NCI-H2227 treated with DMSO at 0.1 percent for 48 hours (cell line): Measurements from ENCODE around the gene F7.
"Not testable (repeated sequence)": the region's sequence is repeated elsewhere in the genome, so short reads cannot be mapped to it uniquely, and the experiment has no call there.

ENCODE experiments used
- DNase-seq: peaks from one replicate; lab custom pipeline; 2025; lab: John Stamatoyannopoulos, UW

F7 gene

DNA sequence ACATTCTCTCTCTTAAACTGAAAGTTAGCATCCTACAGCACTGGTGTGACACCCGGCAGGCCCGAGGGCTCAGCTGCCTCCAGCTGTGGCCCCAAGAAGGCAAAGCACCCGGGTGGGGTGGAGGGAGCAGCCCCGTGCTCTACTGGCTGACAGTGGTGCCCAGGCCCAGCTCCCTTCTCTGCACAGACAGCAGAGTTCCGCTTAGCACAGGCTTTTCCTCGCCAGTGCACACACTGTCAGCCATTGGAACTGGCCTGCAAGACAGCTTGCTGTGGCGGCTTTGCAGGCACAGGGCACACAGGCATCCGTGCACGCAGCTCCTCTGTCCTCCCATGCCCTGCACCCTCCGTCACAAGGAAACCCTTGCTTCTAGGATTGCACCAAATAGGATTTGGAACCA is 3.3 kb upstream of the F7 start:
- not testable (repeated sequence) for DNase-seq

DNA sequence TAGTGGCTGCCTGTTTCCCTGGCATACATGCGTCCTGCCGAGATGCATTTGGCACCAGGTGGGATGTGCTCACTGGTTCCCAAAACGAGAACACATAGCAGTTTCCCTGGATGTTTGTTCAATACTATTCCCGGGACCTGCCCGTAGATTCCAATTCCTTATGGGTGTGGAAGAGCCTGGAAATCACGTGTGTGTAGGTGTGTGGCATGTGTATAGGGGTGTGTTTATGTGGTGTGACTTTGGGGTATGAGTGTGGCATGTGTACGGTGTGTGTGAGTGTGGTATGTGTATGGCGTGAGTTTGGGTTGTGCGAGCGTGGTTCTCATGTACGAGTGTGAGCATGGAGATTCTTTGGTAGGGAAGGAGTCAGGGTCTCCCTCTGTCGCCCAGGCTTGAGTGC is 2.9 kb upstream of the F7 start:
- DNase-seq: no peak

DNA sequence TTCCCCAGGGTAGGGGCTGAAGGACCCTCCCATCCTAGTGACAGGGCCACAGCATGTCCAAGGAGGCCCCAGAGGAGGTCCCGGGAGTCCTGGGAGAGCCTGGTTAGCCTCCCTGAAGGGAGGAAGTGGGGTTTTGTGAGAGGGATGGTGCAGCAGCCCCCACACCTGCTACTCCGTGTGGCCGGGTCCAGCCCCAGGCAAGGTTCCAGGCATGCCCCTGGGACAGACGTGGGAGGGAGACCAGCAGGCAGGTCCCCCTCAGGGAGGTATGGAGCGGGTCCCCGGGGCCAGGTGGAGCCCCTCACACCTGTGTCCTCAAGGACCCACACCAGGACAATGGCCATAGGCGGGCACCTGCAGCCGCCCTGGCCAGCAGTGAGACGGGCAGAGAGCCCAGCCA is 1.9 kb upstream of the F7 start:
- DNase-seq: no peak

DNA sequence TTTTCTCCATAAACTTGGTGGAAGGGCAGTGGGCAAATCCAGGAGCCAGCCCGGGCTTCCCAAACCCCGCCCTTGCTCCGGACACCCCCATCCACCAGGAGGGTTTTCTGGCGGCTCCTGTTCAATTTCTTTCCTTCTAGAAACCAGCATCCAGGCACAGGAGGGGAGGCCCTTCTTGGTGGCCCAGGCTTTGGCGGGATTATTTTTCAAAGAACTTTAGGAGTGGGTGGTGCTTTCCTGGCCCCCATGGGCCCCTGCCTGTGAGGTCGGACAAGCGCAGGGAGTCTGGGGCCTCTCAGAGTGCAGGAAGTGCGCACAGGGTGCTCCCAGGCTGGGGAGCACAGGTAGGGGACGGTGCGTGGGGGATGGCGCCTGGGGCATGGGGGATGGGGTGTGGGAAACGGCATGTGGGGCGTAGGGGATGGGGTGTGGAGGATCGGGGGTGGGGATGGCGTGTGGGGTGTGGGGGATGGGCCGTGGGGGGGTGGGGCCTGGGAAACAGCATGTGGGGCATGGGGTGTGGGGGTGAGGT is 396 bp downstream of the F7 start:
- no peak for DNase-seq

DNA sequence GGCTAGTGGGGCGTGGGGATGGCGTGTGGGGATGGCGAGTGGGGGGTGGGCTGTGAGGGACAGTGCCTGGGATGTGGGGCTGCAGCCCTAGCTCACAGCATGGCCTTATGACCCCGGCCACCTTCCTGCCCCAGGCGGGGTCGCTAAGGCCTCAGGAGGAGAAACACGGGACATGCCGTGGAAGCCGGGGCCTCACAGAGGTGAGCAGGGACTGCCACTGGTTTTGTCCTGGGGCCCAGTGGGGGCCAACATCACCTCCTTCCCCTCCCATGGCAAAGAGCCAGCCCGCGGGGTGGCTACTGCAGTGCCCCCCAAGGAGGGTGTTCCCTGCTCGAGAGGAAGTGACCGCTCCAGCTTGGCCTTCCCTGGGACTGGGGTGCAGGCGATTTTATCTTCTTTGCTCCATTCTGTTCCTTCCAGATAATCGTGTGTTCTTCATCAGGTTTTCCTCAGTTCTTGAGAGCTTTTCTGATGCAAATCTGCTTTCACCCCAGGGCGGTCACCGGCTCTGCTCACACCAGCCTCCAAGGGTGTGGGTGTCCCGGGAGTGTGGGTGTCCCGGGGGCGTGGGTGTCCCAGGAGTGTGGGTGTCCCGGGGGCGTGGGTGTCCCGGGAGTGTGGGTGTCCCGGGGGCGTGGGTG is 1.2 kb downstream of the F7 start:
- no peak for DNase-seq

DNA sequence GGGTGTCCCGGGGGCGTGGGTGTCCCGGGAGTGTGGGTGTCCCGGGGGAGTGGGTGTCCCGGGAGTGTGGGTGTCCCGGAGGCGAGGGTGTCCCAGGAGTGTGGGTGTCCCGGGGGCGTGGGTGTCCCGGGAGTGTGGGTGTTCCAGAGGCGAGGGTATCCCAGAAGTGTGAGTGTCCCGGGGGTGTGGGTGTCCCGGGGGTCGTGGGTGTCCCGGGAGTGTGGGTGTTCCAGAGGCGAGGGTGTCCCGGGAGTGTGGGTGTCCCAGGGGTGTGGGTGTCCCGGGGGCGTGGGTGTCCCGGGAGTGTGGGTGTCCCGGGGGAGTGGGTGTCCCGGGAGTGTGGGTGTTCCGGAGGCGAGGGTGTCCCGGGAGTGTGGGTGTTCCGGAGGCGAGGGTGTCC is 2.9 kb downstream of the F7 start:
- not testable (repeated sequence) for DNase-seq

DNA sequence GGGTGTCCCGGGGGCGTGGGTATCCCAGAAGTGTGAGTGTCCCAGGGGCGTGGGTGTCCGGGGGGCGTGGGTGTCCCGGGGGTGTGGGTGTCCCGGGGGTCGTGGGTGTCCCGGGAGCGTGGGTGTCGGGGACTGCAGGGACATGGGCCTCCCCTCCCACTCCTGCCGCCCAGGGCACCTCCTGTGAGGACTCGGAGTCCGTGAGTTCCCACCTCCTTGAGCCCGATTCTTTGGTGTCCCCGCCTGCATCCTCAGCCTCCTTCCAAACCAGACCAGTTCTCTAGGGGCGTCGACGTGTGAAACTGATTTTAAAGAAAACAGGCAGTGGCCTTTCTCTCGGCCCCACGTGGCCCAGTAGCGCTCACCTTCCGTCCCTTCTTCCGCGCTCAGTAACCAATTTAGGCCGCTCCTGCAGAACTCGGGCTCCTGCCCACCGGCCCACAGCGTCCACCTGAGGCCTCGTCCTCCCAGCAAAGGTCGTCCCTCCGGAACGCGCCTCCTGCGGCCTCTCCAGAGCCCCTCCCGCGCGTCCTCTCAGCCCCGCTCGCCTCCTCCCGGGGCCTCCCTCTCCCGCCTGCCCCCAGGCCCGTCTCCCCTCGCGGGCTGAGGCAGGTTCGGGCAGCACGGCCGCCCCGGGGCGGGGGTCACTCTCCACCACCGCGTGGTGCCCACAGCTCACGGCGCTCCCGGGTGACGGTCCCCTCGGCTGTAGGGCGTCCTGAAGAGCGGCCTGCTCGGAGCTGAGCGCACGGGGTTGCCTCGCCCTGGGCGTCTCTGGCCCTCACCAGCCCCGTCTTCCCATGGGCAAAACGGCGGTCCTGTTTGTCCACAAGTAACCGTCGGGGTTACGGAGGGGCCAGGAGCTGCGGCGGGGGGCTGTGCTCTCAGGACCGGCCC is 3.8 kb downstream of the F7 start:
- no peak for DNase-seq

DNA sequence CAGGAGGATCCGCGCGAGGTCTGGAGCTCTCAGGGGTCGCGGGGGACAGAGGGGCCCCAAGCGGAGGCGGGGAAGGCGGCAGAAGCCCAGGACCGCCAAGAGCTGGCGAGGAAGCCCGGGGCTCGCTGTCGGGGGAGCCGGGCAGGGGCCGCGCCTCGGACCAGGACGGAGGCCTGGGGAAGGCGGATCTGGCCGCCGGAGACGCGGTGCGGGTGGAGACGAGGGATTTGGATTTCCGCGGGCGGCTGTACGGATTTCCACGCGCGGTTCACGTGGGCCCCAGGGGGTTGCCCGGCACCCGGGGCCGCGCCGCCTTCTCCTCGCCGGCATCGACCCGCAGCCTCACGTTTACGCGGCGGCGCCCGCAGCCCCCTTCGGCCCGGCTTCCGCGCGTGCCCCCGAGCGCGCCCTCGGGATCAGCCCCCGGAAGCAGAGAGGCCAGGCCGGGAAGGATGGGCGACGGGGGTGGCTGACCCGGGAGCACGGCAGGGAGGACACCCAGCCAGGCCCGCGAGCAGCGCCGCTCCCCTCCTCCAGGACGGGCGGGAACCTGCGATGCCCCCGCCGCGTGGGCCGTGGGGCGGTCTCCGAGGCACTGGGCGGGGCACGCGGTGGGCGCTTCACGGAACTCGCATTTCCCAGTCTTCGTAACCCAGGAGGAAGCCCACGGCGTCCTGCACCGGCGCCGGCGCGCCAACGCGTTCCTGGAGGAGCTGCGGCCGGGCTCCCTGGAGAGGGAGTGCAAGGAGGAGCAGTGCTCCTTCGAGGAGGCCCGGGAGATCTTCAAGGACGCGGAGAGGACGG is 4.7 kb downstream of the F7 start:
- no peak for DNase-seq

DNA sequence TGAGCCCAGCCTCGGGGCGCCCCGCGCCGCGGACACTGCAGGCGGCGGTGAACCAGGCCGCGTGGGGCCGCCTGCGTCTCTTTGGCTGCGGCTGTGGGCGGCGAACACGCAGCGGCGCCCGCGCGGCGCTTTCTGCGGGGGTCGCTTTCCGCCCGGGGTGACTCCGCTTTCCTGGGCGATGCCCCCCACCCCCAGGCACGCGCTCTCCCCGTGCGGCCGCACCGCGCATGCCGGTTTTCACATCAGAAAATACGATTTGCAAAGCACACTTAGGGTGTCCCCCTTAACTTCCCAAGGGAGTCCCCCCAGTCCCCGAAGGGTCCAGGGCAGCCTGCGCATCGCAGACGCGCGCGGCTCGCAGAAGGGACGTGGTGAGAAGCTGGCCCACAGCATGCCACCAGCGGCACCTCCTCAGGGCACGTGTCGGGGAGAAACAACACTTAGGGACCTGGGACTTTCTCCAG is 5.3 kb downstream of the F7 start:
- DNase-seq: no peak

DNA sequence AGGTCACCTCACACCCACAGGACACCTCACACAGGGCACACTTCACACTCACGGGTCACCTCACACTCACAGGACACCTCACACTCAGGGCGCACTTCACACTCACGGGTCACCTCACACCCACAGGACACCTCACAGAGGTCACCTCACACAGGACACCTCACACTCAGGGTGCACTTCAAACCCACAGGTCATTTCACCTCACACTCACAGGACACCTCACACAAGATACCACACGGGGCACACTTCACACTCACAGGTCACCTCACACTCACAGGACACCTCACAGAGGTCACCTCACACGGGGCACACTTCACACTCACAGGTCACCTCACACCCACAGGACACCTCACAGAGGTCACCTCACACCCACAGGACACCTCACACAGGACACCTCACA is 6.2 kb downstream of the F7 start:
- DNase-seq: not testable (repeated sequence)

DNA sequence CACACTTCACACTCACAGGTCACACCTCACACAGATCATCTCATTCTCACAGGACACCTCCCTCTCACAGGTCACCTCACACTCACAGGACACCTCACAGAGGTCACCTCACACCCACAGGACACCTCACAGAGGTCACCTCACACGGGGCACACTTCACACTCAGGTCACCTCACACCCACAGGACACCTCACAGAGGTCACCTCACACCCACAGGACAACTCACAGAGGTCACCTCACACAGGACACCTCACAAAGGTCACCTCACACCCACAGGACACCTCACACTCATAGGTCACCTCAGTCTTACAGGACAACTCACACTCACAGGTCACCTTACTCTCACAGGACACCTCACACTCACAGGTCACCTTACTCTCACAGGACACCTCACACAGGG is 6.9 kb downstream of the F7 start:
- DNase-seq: not testable (repeated sequence)

DNA sequence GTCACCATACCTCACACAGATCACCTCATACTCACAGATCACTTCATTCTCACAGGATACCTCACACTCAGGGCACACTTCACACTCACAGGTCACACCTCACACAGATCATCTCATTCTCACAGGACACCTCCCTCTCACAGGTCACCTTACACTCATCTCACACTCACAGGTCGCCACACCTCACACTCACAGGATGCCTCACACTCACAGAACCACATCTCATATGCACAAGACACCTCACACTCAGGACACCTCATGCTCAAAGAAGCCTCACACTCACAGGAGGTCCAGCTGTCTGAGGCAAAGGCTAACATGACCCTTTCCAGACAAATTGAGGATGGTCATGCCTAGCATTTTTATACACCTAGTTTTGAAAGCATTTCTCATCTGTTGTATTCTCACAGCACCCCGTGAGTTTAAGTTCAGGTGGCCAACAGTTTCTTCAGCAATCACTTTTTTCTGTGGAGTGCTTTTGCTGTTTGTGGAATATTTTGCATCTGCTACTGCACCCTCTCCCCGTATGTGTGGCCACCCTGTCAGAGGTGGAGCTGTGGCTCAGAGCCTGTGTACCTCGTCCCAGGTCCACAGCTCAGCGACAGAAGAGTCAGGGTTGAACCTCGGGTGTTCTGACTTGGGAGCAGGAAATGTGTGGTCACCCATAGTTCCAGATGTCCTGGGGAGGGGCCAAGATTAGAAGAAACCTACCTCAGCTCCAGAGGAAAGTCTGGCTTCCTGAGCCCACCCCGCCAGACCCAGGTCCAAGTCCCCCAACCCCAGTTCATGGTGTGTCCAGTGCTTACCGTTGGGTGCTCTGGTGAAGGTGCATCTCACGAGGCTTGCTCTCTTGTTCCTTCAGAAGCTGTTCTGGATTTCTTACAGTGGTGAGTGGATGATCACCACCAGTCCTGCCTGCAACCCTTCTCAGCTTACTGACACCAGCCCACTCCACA is 7.6 kb downstream of the F7 start:
- no peak for DNase-seq

DNA sequence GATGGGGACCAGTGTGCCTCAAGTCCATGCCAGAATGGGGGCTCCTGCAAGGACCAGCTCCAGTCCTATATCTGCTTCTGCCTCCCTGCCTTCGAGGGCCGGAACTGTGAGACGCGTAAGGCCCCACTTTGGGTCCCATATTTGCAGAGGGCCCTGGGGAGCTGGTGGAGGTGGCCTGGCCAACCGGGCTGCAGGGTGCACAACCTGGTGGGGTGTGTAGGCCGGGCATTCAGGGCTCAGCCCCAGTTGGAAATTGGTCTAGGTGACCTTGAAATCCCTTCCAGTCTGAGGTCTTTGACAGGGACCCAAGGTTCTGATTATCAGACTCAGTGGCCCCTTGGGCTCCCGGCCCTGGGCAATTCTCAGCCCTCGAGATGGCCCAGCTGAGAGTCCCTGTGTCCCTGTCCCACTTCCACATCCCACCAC is 8.3 kb downstream of the F7 start:
- DNase-seq: no peak

DNA sequence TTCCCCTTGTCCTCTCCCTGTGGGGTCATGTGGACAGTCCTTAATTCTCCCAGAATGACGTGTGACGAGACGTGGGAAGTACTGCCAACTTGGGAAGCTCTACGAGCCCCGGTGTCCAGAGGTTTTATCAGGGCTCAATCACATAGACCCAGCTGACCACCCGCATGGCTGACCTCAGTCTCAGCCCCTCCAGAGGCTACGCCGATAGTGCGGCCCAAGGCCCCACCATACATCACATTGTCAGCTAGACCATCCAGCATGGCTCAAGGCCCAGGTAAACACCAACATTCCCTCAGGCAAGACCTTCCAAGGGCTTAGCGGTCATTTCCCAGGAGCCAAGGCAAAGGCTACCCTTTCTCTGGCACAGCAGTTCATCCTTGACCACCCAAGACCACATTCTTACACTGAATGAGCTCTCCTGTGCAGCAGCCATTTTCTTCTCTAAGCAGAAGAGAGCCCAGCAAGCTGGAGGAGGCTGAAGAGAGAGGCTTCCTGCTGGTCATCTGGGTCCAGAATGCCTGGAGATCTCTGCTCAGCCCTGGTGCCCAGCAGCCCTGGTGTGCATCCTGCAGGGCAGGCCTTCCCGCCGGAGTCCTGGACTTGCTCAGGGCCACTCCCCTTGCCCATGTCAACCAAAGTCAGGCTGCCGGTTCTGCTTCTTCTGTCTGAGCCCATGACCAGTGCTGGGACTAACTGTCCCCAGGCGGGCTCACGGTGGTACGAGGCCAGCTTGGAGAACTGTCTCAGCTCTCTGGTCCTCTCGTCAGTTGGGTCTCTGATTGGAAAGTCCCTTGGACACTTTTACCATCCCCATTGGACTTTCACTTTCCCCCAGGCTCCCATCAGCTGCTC is 9.1 kb downstream of the F7 start:
- no peak for DNase-seq

DNA sequence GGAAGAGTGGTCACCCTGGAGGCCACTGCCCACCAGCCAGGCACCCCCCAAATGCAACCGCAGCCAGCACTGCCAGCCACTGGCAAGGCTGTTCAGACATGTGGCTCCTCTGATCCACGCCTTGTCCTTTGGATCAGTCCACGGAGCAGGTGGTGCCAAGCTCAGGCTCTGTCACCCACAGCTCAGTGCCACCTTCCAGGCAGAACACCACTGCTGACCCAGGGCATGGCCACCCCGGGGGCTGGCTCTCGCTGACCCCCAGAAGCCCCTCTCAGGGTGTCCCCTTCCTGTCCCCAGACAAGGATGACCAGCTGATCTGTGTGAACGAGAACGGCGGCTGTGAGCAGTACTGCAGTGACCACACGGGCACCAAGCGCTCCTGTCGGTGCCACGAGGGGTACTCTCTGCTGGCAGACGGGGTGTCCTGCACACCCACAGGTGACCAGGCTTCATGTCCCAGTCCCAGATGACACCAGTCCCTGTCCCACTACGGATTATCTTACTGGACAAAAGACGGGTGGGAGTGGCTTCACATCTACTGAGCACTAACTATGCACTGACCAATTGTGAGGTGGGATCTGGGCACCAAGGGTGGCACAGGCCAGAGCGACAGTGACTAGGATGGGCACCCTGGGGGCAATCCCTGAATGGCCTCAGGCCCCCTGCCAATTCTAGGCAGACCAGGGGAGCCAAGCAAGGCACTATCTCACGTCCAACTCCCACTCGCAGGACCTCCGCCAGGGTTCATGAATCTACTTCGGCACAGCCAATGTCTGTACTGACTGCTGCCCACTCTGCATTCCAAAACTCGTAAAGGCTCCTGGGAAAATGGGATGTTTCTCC is 10.0 kb downstream of the F7 start:
- no peak for DNase-seq

DNA sequence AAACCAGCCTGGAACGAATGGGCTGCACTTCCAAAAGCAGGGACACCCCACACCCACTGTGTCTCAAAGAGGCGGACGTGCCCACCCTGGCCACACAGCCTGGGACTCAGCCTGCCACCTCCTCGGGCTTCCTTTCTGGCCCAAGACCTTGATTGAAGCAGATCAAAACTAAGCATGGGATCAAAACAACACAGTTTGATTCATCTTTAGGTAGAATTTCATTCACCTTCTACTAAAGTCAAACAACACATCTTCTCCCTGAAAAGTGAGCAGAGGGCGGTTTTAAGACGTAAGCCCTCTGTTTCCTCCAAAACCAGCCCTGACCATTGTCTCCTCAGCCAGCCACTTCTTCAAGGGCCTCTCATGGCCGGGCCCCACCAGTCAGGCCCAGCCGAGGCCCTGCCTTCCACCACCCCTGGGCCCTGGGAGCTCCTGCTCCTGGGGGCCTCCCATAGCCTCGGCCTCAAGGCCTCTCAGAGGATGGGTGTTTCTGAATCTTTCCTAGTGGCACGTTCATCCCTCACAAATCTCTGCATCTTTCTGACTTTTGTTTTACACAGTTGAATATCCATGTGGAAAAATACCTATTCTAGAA is 10.7 kb downstream of the F7 start:
- DNase-seq: no peak

DNA sequence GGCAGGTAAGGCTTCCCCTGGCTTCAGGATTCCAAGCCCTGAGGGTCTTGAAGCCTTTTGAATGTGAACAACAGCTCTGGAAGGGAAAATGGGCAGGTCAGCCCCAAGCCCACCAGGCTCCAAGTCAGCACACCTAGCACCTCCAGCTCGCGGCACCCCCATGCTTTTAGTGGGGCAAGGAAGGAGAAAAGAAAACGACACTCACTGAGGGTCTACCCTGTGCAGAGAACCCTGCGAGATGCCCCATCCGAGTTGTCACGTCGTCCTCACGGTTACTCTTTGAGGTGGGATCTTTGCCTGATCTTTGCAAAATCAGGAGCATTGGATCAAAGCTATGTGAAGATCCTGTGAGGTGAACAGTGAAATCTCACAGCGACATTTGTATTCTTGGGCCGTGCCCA is 11.3 kb downstream of the F7 start:
- DNase-seq: no peak

DNA sequence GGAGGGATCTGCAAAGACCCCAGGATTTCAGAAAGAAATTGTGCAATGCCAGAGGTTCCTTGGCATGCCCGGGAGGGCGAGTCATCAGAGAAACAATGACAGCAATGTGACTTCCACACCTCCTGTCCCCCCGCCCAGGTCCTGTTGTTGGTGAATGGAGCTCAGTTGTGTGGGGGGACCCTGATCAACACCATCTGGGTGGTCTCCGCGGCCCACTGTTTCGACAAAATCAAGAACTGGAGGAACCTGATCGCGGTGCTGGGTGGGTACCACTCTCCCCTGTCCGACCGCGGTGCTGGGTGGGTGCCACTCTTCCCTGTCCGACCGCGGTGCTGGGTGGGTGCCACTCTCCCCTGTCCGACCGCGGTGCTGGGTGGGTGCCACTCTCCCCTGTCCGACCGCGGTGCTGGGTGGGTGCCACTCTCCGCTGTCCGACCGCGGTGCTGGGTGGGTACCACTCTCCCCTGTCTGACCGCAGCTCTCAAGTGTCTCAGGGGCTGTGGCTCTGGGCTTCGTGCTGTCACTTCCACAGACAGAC is 11.8 kb downstream of the F7 start:
- no peak for DNase-seq

DNA sequence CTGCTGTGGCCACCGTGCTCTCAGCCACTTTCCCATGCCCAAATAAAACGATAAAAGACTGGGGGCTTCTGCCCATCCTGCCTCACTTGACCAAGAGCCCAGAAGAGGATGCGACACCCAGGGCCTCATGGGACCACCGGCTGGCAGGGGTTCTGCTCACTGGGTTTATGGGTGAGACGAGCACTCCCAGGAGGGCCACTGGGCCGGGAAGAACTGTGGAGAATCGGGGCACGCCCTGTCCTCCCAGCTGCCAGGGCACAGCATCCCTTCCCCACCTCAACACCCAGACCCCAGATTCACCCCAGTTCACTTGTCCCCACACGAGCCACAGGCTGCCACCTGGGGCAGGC is 12.3 kb downstream of the F7 start:
- DNase-seq: no peak
